Muscle of arm (tissue), 12 donors: ENCODE measurements around the gene GPC1. TPM values are rescaled to one million over a fixed set of nuclear protein-coding genes. Genes with fewer than 3 reads are reported as not detected.
"Not testable (repeated sequence)": the region's sequence is repeated elsewhere in the genome, so short reads cannot be mapped to it uniquely, and the experiment has no call there.

Source experiments
- DNase-seq: peaks from one replicate; pipeline ENCODE4 v3.0.0-alpha.2; 2013
- polyA plus RNA-seq, 12 donors: library from polyadenylated mRNA; unstranded; fragments of 120-200 nt; gene quantifications; one replicate each; pipeline ENCODE4 v1.2.1, GENCODE V29; 2013; ENCODE audit not compliant: insufficient read length in 12 of 12

GPC1 gene
- polyA plus RNA-seq, 12 donors, result 67.3 to 145 (median 81.0) TPM; not detected in 1

DNA sequence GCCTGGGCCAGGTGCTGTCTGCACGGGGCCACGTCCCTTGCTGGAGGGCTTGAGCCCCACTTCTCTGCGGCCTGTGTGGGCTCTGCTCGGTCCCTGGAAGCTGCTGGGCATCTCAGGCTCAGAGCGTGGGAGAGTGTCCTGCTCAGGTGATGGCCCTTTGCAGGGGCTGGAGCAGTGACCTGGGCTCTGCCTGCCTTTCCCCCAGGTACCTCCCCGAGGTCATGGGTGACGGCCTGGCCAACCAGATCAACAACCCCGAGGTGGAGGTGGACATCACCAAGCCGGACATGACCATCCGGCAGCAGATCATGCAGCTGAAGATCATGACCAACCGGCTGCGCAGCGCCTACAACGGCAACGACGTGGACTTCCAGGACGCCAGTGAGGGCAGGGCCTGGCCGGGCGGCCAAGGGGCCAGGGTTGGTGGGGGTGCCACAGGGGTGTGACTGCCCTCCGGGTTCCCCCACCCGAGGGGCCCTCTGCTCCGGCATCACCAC is 29.9 kb downstream of the GPC1 start:
- DNase-seq, result no peak

DNA sequence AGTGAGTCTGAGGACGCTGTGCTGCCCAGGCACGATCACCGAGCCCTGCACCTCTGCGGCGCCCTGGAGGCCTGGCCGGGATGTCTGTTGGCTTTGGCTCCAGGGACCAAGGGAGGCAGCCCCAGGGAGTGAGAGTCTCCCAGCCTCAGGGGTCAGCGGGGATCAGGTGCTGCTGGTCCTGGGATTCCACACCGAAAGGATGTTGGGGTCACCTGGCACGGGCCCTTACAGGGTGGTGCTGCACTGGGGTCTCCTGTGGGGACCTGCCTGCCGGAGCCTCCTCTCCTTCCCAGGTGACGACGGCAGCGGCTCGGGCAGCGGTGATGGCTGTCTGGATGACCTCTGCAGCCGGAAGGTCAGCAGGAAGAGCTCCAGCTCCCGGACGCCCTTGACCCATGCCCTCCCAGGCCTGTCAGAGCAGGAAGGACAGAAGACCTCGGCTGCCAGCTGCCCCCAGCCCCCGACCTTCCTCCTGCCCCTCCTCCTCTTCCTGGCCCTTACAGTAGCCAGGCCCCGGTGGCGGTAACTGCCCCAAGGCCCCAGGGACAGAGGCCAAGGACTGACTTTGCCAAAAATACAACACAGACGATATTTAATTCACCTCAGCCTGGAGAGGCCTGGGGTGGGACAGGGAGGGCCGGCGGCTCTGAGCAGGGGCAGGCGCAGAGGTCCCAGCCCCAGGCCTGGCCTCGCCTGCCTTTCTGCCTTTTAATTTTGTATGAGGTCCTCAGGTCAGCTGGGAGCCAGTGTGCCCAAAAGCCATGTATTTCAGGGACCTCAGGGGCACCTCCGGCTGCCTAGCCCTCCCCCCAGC is 30.5 kb downstream of the GPC1 start:
- DNase-seq, result no peak

DNA sequence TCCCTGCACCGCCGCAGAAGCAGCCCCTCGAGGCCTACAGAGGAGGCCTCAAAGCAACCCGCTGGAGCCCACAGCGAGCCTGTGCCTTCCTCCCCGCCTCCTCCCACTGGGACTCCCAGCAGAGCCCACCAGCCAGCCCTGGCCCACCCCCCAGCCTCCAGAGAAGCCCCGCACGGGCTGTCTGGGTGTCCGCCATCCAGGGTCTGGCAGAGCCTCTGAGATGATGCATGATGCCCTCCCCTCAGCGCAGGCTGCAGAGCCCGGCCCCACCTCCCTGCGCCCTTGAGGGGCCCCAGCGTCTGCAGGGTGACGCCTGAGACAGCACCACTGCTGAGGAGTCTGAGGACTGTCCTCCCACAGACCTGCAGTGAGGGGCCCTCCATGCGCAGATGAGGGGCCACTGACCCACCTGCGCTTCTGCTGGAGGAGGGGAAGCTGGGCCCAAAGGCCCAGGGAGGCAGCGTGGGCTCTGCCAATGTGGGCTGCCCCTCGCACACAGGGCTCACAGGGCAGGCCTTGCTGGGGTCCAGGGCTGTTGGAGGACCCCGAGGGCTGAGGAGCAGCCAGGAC is 31.2 kb downstream of the GPC1 start:
- DNase-seq, result no peak

DNA sequence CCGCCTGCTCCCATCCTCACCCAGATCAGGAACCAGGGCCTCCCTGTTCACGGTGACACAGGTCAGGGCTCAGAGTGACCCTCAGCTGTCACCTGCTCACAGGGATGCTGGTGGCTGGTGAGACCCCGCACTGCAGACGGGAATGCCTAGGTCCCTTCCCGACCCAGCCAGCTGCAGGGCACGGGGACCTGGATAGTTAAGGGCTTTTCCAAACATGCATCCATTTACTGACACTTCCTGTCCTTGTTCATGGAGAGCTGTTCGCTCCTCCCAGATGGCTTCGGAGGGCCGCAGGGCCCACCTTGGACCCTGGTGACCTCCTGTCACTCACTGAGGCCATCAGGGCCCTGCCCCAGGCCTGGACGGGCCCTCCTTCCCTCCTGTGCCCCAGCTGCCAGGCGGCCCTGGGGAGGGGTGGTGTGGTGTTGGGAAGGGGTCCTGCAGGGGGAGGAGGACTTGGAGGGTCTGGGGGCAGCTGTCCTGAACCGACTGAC is 31.7 kb downstream of the GPC1 start:
- no peak for DNase-seq

DNA sequence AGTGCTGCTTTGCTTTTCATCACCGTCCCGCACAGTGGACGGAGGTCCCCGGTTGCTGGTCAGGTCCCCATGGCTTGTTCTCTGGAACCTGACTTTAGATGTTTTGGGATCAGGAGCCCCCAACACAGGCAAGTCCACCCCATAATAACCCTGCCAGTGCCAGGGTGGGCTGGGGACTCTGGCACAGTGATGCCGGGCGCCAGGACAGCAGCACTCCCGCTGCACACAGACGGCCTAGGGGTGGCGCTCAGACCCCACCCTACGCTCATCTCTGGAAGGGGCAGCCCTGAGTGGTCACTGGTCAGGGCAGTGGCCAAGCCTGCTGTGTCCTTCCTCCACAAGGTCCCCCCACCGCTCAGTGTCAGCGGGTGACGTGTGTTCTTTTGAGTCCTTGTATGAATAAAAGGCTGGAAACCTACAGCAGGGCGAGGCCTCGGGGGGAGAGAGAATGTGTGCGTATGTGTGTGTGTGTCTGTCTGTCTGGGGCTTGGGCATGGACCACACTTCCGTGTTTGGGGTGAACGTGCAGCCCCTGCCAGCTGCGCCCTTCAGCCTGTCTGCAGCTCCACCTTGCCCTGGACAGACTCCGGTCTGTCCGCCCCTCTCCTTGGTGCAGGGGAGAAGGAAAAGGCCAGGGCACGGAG is 32.3 kb downstream of the GPC1 start:
- no peak for DNase-seq

DNA sequence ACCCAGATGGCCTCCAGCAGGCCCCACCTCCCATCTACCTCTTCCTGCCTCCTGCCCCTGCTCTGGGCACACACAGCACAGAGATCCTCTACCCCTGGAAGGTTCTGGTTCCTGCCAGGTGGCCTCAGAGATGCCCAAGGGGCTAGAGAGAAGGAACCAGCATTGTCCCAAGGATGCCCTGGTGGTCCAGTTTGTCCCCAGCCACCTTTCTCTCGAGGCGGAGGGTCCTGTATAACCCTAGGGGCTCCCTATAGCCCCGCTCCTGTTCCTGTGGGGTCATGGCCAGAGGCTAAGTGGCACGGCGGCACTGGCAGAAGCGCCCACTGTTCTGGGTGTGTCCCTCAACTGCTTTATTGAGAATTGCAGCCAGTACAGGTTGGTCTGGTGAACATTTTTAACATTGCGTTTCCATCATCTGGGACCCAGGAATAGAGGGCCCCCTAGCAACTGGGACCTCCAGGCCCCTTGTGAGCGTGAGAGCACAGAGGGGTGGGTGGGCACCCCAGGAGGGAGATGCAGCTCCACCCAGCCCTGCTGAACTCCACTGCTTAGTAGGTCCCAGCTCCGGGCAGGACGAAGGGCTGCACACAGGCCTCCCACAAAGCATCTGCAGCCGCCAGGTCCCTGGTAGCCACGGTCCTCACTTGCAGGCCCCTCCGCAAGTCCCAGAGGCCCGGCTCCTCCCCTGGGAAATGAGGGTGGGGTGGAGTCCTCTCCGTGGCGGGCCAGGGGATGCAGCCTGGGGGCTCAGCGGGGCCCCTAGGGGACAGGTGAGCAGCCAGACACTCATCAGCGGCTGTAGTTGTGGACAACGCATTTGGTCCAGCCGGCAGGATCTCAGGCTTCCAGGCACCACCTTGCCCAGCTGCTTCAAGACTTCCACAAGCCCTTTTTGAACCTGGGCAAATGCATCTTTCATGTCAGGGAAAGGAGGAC is 33.1 kb downstream of the GPC1 start:
- no peak for DNase-seq

DNA sequence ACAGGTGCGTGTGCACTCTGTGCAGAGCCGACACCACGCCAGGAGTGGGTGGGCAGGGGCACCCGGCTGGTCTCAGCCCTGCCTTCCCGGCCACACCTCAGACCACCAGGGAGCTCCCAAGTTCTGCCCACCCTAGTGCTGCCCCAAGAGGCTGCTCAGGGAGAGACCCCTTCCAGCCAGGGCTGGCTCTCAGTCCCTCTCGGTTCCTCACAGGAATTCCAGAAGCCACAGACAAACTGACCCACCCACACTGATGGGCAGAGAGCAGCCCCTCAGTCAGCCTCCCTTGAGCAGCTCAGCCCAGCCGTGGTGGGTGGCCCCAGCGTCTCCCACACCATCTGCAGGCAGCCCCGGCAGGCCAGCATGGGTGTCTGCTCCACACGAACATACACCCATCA is 33.8 kb downstream of the GPC1 start:
- DNase-seq, result no peak

DNA sequence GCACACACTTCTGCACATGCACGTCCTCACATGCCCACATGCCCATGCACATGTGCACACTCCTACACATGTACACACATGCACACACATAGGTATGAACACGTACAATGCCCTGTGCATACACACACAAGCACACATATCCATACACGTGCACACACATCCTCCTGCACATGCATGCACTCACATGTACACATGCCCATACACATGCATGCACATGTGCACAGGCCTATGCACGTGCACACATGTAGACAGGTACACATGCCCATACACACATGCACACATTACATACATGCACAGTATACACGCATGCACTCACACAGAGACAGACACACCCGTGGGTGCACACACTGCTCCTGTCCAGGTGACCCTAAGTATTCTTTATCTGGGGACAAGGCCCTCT is 34.3 kb downstream of the GPC1 start:
- no peak for DNase-seq

DNA sequence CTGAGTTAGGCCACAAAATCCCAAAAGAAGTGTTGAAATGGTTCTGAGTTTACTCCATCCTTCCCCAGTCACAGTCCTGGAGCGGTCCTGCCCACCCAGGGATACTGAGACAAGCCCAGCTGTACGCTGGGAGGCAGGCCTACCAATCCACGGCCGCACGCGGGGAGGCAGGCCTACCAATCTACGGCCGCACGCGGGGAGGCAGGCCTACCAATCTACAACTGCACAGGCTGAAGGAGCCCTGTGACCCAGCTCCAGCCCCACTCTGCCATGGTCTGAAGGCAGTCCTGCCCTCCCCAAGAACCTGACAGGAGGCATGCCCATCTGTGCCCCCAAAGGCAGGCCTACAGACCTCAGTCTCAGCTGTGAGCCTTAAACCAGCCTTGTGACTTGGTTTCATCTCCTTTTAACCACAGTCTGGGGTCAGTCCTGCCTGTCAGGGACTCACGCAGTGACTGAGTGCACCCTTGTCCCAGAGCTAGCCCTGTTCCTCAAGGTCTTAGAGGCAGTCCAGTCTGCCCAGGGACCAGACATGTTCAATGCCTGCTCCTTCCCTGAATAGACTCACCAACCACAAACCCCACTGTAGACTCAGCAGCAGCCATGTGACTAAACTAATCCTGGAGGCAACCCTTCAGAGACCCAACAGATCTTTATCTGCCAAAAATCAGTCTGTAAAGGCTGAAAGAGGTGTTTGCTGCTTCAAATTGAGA is 36.8 kb downstream of the GPC1 start:
- no peak for DNase-seq

DNA sequence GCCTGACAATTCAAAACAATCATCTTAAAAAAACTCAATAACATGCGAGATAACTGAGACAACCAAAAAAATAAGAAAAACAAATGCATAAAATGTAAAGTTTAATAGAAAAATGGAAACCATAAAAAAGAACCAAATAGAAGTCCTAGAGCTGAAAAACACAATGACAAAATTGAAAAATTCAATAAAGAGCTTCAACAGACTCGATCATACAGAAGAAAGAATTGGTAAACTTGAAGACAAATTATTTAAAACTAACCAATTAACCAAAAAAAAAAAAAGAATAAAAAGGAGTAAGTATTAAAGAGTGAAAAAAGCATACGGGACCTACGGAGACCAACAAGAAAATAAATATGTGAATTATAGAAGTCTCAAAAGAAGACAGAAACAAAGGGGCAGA is 37.7 kb downstream of the GPC1 start:
- no peak for DNase-seq

DNA sequence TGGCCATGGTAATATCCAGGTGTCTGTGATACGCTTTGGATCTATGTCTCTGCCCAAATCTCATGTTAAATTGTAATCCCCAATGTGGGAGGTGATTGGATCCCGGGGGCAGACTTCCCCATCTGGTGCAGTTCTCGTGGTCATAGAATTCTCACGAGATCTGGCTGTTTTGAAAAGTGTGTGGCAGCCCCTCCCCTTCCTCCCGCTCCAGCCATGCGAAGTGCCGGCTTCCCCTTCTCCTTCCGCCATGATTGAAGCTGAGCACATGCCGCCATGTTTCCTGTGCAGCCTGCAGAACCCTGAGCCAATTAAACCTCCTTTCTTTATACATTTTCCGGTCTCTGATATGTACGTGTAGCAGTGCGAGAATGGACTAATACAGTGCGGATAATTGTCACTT is 42.5 kb downstream of the GPC1 start:
- no peak for DNase-seq

DNA sequence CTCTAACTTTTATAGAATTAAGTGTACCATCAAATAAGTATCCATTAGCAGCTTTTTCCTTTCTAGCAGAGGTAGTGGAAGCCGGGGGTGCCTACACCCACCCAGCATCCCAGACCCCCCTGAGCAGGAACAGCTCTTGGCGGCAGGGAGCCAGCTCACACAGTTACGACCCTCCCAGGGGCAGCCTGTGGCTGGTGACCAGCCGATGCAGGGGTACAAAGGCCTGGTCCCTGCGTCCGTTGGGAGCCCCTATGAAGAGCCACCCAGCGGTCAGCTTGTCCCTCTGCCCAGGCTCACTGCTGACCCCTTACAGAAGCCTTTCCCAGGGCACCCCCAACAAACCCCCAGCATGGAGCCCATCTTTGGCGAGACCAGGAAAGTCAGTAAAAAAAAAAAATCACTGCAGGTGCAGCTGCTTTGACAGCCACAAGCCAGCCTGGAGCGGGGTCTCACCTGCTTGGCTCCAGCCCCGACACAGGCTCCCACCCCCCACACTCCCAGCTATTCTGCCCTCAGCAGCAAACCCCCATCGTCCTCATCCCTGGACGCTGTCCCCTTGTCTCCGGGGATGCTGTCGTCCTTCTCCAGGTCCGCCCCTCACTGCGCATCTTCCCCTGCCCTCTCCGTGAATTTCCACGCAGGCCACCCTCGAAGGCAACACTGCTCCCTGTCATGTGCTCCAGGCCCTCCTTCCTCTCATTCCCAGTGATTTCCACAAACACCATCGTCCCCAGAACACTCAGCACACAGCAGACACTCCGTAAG is 43.1 kb downstream of the GPC1 start:
- no peak for DNase-seq

DNA sequence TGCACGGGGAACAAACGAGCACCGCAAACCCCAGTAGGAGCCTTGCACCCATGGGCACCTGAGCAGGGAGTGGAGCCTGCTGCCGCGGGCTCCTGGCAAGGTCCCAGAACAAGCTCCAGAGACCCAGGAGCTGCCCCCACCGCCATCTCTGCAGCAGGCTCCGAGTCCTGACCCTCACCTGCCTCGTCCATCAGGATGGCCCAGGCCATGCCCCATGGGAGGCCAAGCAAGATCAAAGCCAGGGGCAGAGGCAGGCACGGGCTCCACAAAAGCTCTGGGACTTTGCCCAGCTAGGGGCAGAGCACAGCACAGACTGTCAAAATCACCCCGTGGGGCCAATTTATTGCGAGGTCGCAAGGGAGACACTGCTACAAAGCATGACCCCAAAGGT is 43.6 kb downstream of the GPC1 start:
- no peak for DNase-seq

DNA sequence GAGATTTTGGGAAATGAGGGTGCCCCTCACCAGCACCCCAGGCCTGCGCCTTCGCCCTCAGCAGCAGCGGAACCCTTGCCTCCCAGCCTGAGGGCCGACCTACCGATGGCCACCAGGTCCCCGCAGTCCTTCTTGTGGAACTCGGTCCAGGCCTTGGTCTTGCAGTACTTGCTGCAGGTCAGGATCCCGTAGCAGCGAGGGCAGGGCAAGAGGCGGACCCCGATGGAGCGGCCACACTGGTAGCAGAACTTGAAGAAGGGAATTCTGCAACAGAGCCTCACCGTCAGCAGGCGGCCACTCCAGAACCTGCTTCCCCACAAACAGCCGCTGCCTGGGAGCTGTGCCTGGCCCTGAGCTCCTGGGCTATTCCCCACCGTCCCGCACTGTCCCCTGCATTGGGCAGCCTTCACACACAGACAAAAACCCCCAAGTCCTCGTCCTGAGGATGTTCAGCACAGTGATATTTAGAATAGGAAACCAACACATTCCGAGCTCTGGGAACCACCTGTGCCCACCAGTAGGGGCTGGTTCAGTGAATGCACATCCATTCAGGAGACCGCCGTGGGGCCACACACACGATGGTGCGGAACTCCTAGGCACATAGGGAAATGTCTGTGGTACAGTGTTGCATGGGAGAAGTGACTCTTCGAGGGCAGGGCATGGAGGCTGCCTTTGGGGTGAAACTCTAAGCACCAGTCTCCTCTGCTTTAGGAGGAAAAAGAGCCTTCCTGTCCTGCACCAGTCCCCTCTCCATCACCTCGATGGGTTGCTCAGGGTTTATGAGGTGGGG is 45.6 kb downstream of the GPC1 start:
- DNase-seq, result no peak

DNA sequence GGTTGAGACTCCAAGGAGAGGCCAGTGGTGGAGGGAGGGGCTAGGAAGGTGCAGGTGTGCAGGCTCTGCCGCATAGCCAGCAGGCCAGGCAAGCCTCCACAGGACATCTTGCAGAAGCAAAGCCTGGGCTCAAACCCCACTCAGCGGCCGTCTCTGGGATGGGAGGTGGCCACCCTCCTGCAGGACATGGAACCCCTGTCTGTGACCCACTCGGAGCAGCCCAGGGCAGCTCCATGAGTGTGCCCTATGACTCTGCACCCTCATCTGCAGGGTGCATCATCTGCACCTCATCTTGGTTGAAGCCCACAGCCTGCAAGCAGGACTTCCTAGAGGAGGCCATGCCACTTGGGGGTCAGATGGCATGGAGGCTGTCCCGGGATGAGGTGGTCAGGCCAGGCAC is 46.3 kb downstream of the GPC1 start:
- no peak for DNase-seq

DNA sequence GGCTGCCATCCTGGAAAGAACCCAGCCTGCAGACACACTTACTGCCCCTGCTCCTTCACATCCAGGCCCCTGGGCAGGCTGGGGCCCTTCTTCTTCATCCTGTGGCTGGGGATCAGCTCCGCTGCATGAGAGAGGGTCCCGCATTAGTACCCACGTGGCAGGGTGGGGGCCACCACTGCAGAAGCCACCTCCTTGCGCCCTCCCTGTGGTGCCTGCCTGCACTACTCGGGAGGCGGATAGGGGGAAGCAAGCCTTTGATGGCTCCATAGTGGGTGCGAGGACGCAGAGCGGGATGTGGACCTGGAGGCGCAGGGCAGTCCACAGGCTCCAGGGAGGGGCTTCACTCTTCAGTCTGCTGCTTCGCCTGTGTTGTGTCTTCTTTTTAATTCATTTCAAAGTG is 46.7 kb downstream of the GPC1 start:
- no peak for DNase-seq

DNA sequence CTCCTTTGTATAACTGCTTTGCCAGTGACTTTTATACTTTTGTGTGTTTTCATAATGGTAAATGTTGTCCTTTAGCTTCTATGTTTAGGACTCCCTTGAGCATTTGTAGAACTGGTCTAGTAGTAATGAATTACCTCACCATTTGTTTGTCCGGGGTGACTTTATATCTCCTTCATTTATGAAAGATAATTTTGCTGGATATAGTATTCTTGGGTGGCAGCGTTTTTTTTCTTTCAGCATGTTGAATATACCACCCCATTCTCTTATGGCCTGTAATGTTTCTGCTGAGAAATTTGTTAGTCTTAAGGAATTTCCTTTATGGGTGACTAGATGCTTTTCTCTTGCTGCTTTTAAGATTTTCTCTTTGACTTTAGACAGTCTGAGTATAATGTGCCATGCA is 56.0 kb downstream of the GPC1 start:
- no peak for DNase-seq

DNA sequence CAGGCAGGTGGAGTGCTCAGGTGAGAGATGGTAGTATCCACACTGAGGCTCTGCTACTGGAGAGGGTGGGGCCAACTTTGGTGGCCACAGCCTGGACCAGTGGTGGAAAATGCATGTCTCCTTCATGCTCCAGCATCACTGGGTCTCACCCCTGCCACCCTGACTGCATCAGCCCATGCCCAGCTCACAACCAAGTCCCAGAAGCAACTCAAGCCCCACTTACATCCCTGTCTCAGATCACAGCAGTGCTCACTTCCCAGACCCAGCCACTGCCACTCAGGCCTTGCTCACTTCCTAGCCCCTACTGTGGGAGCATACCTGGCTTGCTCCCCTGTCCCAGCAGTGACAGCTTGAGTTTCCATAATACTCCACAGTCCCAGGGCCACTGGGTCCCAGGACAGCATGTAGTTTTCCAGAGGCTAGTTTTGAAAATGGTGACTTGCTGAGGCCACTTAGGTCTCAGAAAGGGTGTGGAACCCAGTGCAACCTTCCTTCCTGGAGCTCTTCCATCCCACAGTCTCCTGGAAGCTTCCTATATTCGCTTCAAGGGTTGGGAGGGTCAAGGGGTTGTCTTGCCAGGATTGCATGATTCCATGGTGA is 58.8 kb downstream of the GPC1 start:
- no peak for DNase-seq

DNA sequence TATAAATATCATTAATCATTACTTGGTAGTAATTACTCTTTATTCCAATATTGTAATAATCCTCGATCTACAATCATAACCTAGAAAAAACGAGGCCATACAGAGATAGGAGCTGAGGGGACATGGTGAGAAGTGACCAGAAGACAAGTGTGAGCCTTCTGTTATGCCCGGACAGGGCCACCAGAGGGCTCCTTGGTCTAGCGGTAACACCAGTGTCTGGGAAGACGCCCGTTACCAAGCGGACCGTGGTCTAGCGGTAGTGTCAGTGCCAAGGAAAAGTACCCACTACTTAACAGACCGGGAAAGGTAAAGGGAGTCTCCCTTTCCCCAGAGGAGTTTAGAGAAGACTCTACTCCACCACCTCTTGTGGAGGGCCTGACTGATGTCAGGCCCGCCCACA is 59.5 kb downstream of the GPC1 start:
- not testable (repeated sequence) for DNase-seq
